Measurements from ENCODE around the gene FOXO3.

The FOXO3 gene

DNA sequence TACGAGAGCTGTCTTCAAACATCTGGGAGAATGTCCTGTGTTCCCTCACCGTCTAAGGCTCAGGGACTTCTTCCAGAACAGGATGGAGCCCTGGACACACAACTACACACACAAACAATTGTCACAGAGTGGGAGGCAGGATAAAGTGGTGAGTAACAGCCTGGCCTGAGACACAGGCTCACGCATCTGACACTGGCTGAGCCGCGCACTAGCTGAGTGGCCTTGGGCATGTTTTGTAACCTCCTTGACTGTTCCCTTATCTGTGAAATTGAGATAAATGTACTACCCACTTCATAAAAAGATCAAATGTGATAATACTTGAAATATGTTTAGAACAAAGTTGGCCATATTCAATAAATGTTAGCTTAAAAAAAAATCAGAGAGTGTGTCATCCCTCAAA is 155.1 kb downstream of the FOXO3 start:
- POLR2A ChIA-PET, result no interaction called here
- H3K4me1 ChIP-seq (ENCODE audit: control extremely low read depth in 1 of 4, control insufficient read depth in 4 of 4, insufficient read depth in 4 of 4, low read length in 3 of 4), result peaks cover 0 to 23% (median 9%) of the 10 kb centered on the region in 4 experiments
- no peak overlapping the region for H3K27ac ChIP-seq (ENCODE audit: insufficient read depth in 1 of 2, low read depth in 1 of 2, low read length in 2 of 2, poor library complexity in 1 of 2, severe bottlenecking in 2 of 2)
- H3K4me3 ChIP-seq (ENCODE audit: control insufficient read depth in 1 of 7, extremely low read depth in 1 of 7, insufficient read depth in 4 of 7, low read depth in 2 of 7, low read length in 6 of 7), result no peak overlapping the region
- no peaks in the 10 kb centered on the region for H3K9me3 ChIP-seq (ENCODE audit: control extremely low read depth in 1 of 5, control insufficient read depth in 4 of 5, insufficient read depth in 2 of 5, low read depth in 1 of 5, low read length in 4 of 5)
- H3K27me3 ChIP-seq (replicated peaks in 2 of 5; ENCODE audit: control insufficient read depth in 4 of 5, insufficient read depth in 5 of 5, low read length in 4 of 5), result no peaks in the 10 kb centered on the region
- H3K36me3 ChIP-seq (ENCODE audit: control insufficient read depth in 4 of 4, insufficient read depth in 4 of 4, low read length in 3 of 4), result no peaks in the 10 kb centered on the region
- no CpG with 5 or more reads among the region's 5 CpGs for WGBS (ENCODE audit: insufficient coverage)
- DNase-seq, result no peak
- CTCF ChIA-PET, result interaction anchor here (1.4 to 1.9 kb wide), 2 partner anchors 15 to 54 kb away, joined by 4 to 6 read pairs; no protein-coding TSS in a partner anchor

DNA sequence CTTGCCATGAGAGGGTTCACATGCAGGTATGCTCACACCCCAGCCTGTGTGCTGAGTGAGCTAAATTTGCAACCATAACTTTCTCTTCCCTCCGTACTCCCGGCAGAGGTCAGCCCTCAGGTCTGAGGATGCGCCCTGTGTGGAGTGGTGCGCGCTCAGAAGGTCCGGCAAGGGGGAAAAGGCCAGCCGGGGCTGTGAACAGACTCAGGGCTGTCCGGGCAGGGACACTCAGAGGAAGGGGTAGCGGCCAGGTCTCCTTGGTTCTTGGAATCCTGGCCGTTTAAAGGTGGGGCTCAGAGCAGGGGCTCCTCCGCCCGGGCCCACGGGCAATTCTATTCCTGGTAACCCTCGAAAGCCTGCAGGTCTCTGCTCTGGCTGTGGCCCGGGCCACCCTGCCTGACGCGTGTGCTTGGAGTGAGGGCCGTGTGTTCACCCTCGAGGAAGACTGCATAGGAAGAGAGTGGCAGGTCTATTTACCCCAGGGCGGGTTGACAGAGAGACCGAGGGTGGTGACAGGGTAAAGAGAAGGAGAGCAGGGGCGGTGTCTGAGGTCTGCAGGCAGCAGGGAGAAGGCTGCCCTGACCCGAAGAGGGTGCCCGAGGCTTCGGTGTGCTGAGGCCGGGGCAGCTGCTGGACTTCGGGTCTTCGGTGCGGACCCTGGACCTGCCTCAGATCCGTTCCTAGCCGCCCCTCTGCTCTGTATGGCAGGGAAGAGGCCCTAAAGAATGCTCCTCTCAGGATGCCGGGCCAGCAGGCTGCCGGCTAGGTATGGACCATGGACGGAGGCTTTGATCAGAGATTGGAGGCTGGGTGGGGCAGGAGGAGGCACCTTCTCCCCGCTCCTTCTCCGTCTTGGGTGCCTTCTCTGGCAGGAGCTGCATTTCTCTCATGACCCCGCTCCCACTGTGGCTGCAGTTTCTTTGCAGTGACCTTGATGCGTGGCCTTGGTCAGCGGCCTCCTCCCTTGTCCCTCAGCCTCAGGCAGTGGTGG is 156.4 kb downstream of the FOXO3 start:
- CTCF ChIA-PET, result no interaction called here
- Histone ChIP-seq H3K4me3 (ENCODE audit: control insufficient read depth in 1 of 7, extremely low read depth in 1 of 7, insufficient read depth in 4 of 7, low read depth in 2 of 7, low read length in 6 of 7) (no peak overlapping the region), H3K27ac (ENCODE audit: insufficient read depth in 1 of 2, low read depth in 1 of 2, low read length in 2 of 2, poor library complexity in 1 of 2, severe bottlenecking in 2 of 2) (no peak overlapping the region), H3K4me1 (ENCODE audit: control extremely low read depth in 1 of 4, control insufficient read depth in 4 of 4, insufficient read depth in 4 of 4, low read length in 3 of 4) (peaks cover 0 to 26% (median 11%) of the 10 kb centered on the region in 4 experiments), H3K9me3 (ENCODE audit: control extremely low read depth in 1 of 5, control insufficient read depth in 4 of 5, insufficient read depth in 2 of 5, low read depth in 1 of 5, low read length in 4 of 5) (no peaks in the 10 kb centered on the region), H3K27me3 (replicated peaks in 2 of 5; ENCODE audit: control insufficient read depth in 4 of 5, insufficient read depth in 5 of 5, low read length in 4 of 5) (no peaks in the 10 kb centered on the region), H3K36me3 (ENCODE audit: control insufficient read depth in 4 of 4, insufficient read depth in 4 of 4, low read length in 3 of 4) (no peaks in the 10 kb centered on the region)
- 96% methylated on average over 33 of the region's 39 CpGs for WGBS (ENCODE audit: insufficient coverage)
- DNase-seq, result no peak
- POLR2A ChIA-PET, result interaction anchor here (0.7 kb wide), 1 partner anchor 45 kb away, joined by 3 read pairs; no protein-coding TSS in a partner anchor

DNA sequence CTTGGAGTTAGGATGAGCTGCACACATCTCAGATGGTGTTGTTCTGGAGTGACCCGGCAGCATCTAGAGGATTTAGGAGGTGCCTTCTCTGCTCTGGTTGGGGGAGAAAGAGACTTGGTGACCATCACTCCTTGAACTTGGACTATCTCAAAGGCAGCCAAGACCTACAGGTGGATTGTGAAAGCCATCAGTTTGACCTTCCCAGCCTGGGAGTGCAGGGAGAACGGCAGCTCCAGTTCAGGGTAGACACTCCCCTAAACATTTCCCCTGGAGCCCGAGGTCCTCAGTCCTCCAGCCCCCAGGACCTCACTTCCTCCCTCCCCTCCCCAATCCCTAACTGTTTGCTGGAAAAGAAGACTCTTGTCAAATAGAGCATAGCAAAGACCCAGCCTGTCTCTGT is 158.8 kb downstream of the FOXO3 start:
- peaks cover 1 to 8% (median 4%) of the 10 kb centered on the region in 5 experiments for H3K9me3 ChIP-seq (ENCODE audit: control extremely low read depth in 1 of 5, control insufficient read depth in 4 of 5, insufficient read depth in 2 of 5, low read depth in 1 of 5, low read length in 4 of 5)
- POLR2A ChIA-PET, result no interaction called here
- peaks cover 0 to 8% (median 5%) of the 10 kb centered on the region in 4 experiments for H3K4me1 ChIP-seq (ENCODE audit: control extremely low read depth in 1 of 4, control insufficient read depth in 4 of 4, insufficient read depth in 4 of 4, low read length in 3 of 4)
- 73% methylated on average over 2 of the region's 3 CpGs for WGBS (ENCODE audit: insufficient coverage)
- CTCF ChIA-PET, result no interaction called here
- no peak overlapping the region for H3K4me3 ChIP-seq (ENCODE audit: control insufficient read depth in 1 of 7, extremely low read depth in 1 of 7, insufficient read depth in 4 of 7, low read depth in 2 of 7, low read length in 6 of 7)
- no peak for DNase-seq
- H3K36me3 ChIP-seq (ENCODE audit: control insufficient read depth in 4 of 4, insufficient read depth in 4 of 4, low read length in 3 of 4), result no peaks in the 10 kb centered on the region
- H3K27me3 ChIP-seq (replicated peaks in 2 of 5; ENCODE audit: control insufficient read depth in 4 of 5, insufficient read depth in 5 of 5, low read length in 4 of 5), result no peaks in the 10 kb centered on the region
- no peak overlapping the region for H3K27ac ChIP-seq (ENCODE audit: insufficient read depth in 1 of 2, low read depth in 1 of 2, low read length in 2 of 2, poor library complexity in 1 of 2, severe bottlenecking in 2 of 2)

DNA sequence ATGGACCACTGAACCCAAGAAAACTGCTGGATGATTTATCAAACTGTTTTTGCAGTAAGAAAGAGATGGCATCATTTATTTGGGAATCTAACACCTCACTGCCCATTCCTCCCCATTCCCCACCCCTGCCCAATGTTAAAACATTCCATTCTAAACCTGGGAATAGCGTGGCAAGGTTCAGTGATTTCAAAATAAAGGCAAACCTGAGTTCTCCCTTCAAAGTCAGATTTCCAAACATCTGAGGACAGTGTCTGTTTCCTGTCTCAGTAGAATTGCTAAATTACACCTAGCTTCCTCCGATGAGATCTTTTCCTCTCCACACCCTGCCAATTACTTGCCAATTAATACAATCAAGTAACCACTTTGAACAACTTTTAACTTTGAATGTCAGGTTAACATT is 160.1 kb downstream of the FOXO3 start:
- Histone ChIP-seq H3K4me1 (ENCODE audit: control extremely low read depth in 1 of 4, control insufficient read depth in 4 of 4, insufficient read depth in 4 of 4, low read length in 3 of 4) (peaks cover 0 to 4% (median 3%) of the 10 kb centered on the region in 4 experiments), H3K4me3 (ENCODE audit: control insufficient read depth in 1 of 7, extremely low read depth in 1 of 7, insufficient read depth in 4 of 7, low read depth in 2 of 7, low read length in 6 of 7) (no peak overlapping the region), H3K9me3 (ENCODE audit: control extremely low read depth in 1 of 5, control insufficient read depth in 4 of 5, insufficient read depth in 2 of 5, low read depth in 1 of 5, low read length in 4 of 5) (peaks cover 1 to 10% (median 4%) of the 10 kb centered on the region in 5 experiments), H3K27ac (ENCODE audit: insufficient read depth in 1 of 2, low read depth in 1 of 2, low read length in 2 of 2, poor library complexity in 1 of 2, severe bottlenecking in 2 of 2) (no peak overlapping the region), H3K36me3 (ENCODE audit: control insufficient read depth in 4 of 4, insufficient read depth in 4 of 4, low read length in 3 of 4) (no peaks in the 10 kb centered on the region), H3K27me3 (replicated peaks in 2 of 5; ENCODE audit: control insufficient read depth in 4 of 5, insufficient read depth in 5 of 5, low read length in 4 of 5) (no peaks in the 10 kb centered on the region)
- ChIA-PET POLR2A (no interaction called here), CTCF (interaction anchor here (1.3 kb wide), 1 partner anchor 11 kb away, joined by 3 read pairs; no protein-coding TSS in a partner anchor)
- DNase-seq, result no peak
- 48% methylated on average over 2 of the region's 2 CpGs for WGBS (ENCODE audit: insufficient coverage)

- CTCF ChIA-PET, result interaction anchor here (1.3 kb wide), 1 partner anchor 11 kb away, joined by 3 read pairs; no protein-coding TSS in a partner anchor
- no peak overlapping the region for H3K27ac ChIP-seq (ENCODE audit: insufficient read depth in 1 of 2, low read depth in 1 of 2, low read length in 2 of 2, poor library complexity in 1 of 2, severe bottlenecking in 2 of 2)
- H3K4me3 ChIP-seq (ENCODE audit: control insufficient read depth in 1 of 7, extremely low read depth in 1 of 7, insufficient read depth in 4 of 7, low read depth in 2 of 7, low read length in 6 of 7), result no peak overlapping the region
- POLR2A ChIA-PET, result no interaction called here
- no peaks in the 10 kb centered on the region for H3K27me3 ChIP-seq (replicated peaks in 2 of 5; ENCODE audit: control insufficient read depth in 4 of 5, insufficient read depth in 5 of 5, low read length in 4 of 5)
- 76% methylated on average over 4 of the region's 5 CpGs for WGBS (ENCODE audit: insufficient coverage)
- H3K9me3 ChIP-seq (ENCODE audit: control extremely low read depth in 1 of 5, control insufficient read depth in 4 of 5, insufficient read depth in 2 of 5, low read depth in 1 of 5, low read length in 4 of 5), result peaks cover 1 to 12% (median 4%) of the 10 kb centered on the region in 5 experiments
- no peaks in the 10 kb centered on the region for H3K36me3 ChIP-seq (ENCODE audit: control insufficient read depth in 4 of 4, insufficient read depth in 4 of 4, low read length in 3 of 4)
- peaks cover 0 to 4% (median 3%) of the 10 kb centered on the region in 4 experiments for H3K4me1 ChIP-seq (ENCODE audit: control extremely low read depth in 1 of 4, control insufficient read depth in 4 of 4, insufficient read depth in 4 of 4, low read length in 3 of 4)
- no peak for DNase-seq
Observed at GRCh38 chr6:108721286-108721685, 160.6 kb downstream of the FOXO3 start.

DNA sequence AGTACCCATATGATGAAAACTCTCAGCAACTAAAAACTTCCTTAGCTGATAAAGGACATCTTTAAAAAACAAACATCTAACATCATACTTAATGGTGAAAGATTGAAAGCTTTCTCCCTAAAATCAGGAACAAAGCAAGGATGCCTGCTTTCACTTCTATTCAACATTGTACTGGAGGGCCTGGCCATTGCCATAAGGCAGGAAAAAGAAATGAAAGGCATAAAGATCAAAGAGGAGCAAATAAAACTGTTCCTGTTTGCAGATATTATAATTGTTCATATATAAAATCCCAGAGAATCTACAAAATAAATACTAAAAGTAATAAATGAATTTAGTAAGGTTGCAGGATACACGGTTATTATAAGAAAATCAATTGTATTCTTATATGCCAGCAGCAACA is 162.9 kb downstream of the FOXO3 start:
- Histone ChIP-seq H3K9me3 (ENCODE audit: control extremely low read depth in 1 of 5, control insufficient read depth in 4 of 5, insufficient read depth in 2 of 5, low read depth in 1 of 5, low read length in 4 of 5) (peaks cover 1 to 12% (median 4%) of the 10 kb centered on the region in 5 experiments), H3K27me3 (replicated peaks in 2 of 5; ENCODE audit: control insufficient read depth in 4 of 5, insufficient read depth in 5 of 5, low read length in 4 of 5) (no peaks in the 10 kb centered on the region), H3K27ac (ENCODE audit: insufficient read depth in 1 of 2, low read depth in 1 of 2, low read length in 2 of 2, poor library complexity in 1 of 2, severe bottlenecking in 2 of 2) (no peak overlapping the region), H3K36me3 (ENCODE audit: control insufficient read depth in 4 of 4, insufficient read depth in 4 of 4, low read length in 3 of 4) (no peaks in the 10 kb centered on the region), H3K4me1 (ENCODE audit: control extremely low read depth in 1 of 4, control insufficient read depth in 4 of 4, insufficient read depth in 4 of 4, low read length in 3 of 4) (peaks cover 0 to 11% (median 3%) of the 10 kb centered on the region in 4 experiments), H3K4me3 (ENCODE audit: control insufficient read depth in 1 of 7, extremely low read depth in 1 of 7, insufficient read depth in 4 of 7, low read depth in 2 of 7, low read length in 6 of 7) (no peak overlapping the region)
- WGBS (ENCODE audit: insufficient coverage), result no CpG with 5 or more reads among the region's 1 CpG
- ChIA-PET POLR2A (no interaction called here), CTCF (interaction anchor here (0.9 kb wide), 1 partner anchor 9 kb away, joined by 3 read pairs; no protein-coding TSS in a partner anchor)
- DNase-seq, result no peak
